AG09319 (cell line): ENCODE data around the gene RIC1.
"Not testable (repeated sequence)": the region's sequence is repeated elsewhere in the genome, so short reads cannot be mapped to it uniquely, and the experiment has no call there.

Experiments
- DNase-seq: peaks from one replicate; pipeline ENCODE4 v3.0.0-alpha.2; 2010; ENCODE audit warnings: low read depth; ENCODE audit errors: extremely low read depth
- TF ChIP-seq, protein P1 (sequence below): IDR thresholded peaks from 2 replicates; pipeline ENCODE4 v1.5.1; 2011; ENCODE audit warnings: low read depth, mild to moderate bottlenecking, inconsistent platforms, low read length, moderate library complexity

RIC1 gene

DNA sequence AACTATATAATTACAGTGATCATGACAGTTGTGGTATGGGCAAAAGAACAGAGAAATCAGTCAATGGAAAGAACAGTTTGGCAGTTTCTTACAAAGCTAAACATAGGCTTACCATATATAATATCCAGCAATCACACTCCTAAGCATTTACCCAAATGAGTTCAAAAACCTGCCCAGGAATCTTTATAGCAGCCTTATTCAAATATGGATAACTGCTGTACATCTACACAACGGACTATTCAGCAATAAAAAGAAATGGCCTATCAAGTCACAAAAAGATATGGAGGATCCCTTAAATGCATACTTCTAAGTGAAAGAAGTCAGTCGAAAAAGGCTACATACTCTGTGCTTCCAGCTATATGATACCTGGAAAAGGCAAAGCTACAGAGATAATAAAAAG lies 167.4 kb downstream of the RIC1 start:
- TF ChIP-seq, protein P1, sequence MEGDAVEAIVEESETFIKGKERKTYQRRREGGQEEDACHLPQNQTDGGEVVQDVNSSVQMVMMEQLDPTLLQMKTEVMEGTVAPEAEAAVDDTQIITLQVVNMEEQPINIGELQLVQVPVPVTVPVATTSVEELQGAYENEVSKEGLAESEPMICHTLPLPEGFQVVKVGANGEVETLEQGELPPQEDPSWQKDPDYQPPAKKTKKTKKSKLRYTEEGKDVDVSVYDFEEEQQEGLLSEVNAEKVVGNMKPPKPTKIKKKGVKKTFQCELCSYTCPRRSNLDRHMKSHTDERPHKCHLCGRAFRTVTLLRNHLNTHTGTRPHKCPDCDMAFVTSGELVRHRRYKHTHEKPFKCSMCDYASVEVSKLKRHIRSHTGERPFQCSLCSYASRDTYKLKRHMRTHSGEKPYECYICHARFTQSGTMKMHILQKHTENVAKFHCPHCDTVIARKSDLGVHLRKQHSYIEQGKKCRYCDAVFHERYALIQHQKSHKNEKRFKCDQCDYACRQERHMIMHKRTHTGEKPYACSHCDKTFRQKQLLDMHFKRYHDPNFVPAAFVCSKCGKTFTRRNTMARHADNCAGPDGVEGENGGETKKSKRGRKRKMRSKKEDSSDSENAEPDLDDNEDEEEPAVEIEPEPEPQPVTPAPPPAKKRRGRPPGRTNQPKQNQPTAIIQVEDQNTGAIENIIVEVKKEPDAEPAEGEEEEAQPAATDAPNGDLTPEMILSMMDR, result no peak
- DNase-seq, result no peak

- no peak for DNase-seq
- TF ChIP-seq, protein P1, result no peak
These were observed 169.7 kb downstream of the RIC1 start for GRCh38 chr9:5798581-5798980.

GRCh38 chr9:5799314-5799713 lies 170.4 kb downstream of the RIC1 start:
- peak; percentile 8 for DNase-seq
- TF ChIP-seq, protein P1, result peak; percentile 80

DNA sequence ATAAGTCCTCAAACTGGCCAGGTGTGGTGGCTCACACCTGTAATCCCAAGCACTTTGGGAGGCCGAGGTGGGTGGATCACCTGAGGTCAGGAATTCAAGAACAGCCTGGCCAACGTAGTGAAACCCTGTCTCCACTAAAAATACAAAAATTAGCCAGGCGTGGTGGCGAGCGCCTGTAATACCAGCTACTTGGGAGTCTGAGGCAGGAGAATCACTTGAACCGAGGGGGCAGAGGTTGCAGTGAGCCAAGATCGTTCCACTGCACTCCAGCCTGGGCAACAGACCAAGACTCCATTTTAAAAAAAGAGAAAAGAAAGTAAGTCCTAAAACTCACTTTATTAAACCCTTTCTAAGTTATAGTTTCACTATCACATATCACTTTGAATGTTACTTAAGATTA lies 171.5 kb downstream of the RIC1 start:
- DNase-seq, result not testable (repeated sequence)

GRCh38 chr9:5800969-5801738 lies 172.2 kb downstream of the RIC1 start:
- TF ChIP-seq, protein P1, result no peak
- DNase-seq, result no peak

GRCh38 chr9:5801739-5802113 lies 172.8 kb downstream of the RIC1 start:
- TF ChIP-seq, protein P1, result no peak
- DNase-seq, result no peak

DNA sequence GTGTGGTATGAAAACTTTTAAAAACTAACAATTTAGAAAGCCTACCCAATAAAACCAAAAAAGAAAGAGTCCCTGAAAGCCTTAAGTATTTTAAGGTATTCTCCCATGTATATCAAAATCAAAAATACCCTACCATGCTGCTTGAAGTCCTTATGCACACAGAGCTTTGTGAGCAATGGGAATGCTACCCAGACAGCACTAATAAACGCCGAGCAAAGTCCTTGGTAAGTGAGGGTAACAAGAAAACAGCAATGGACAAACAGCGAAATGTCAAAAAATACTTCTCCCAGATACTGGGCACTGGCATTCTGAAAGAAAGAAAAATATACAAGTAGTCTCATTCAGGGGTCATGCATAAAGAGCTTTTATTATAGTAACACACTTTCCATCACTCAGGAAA lies 176.6 kb downstream of the RIC1 start:
- DNase-seq, result no peak
- TF ChIP-seq, protein P1, result no peak

- TF ChIP-seq, protein P1, result no peak
- DNase-seq, result no peak
These were observed 182.8 kb downstream of the RIC1 start for GRCh38 chr9:5811751-5812150.
